Gastroesophageal sphincter (tissue), 4 donors: ENCODE results near the gene CYTH1. TPM values are rescaled to one million over a fixed set of nuclear protein-coding genes. Genes with fewer than 3 reads are reported as not detected.

Experiments
- ATAC-seq: fragments of 150-250 bp; one replicate; pipeline ENCODE4 v1.9.1; 2016; ENCODE audit warnings: mild to moderate bottlenecking, moderate library complexity
- H3K27ac ChIP-seq, 4 donors: fragments of 200-600 bp; sonication (generic) in 3 of 4; 1 replicate in 3 of 4; 2 replicates in 1 of 4; pipeline ENCODE4 v1.5.1; 2016 to 2019
- H3K27me3 ChIP-seq: fragments of 200-600 bp; sonication (generic); one replicate; pipeline ENCODE4 v1.5.1; 2019
- H3K36me3 ChIP-seq, 2 donors: fragments of 200-600 bp; sonication (generic); one replicate each; pipeline ENCODE4 v1.5.1; 2019; ENCODE audit warnings: control low read depth in 1 of 2
- H3K4me1 ChIP-seq, 3 donors: fragments of 200-600 bp; sonication (generic); 1 replicate in 2 of 3; 2 replicates in 1 of 3; pipeline ENCODE4 v1.5.1; 2016 to 2019; ENCODE audit warnings: control low read depth in 2 of 3
- H3K4me3 ChIP-seq, 2 donors: fragments of 200-600 bp; sonication (generic); one replicate each; pipeline ENCODE4 v1.5.1; 2019; ENCODE audit warnings: mild to moderate bottlenecking in 1 of 2, moderate library complexity in 1 of 2
- H3K9me3 ChIP-seq, 3 donors: fragments of 200-600 bp; sonication (generic); one replicate each; pipeline ENCODE4 v1.5.1; 2017 to 2019; ENCODE audit warnings: control low read depth in 2 of 3
- CTCF ChIP-seq, 4 experiments: fragments of 200-600 bp in 2 of 4; fragments of 450-650 bp in 2 of 4; sonication (generic) in 1 of 4; IDR thresholded peaks; one replicate each; pipeline ENCODE4 v1.5.1; 2017 to 2019; ENCODE audit warnings: antibody characterized with exemption in 4 of 4, mild to moderate bottlenecking in 2 of 4, moderate library complexity in 2 of 4
- EP300 ChIP-seq: sonication (generic); formaldehyde crosslinking; IDR thresholded peaks from one replicate; pipeline ENCODE4 v1.6.1; 2017; ENCODE audit warnings: antibody characterized with exemption, mild to moderate bottlenecking
- POLR2A ChIP-seq, 2 donors: fragments of 450-650 bp; IDR thresholded peaks; one replicate each; pipeline ENCODE4 v1.6.1; 2017; ENCODE audit warnings: antibody characterized with exemption in 2 of 2, mild to moderate bottlenecking in 2 of 2, moderate library complexity in 1 of 2
- POLR2AphosphoS5 ChIP-seq: sonication (generic); formaldehyde crosslinking; IDR thresholded peaks from one replicate; pipeline ENCODE4 v1.6.1; 2017; ENCODE audit warnings: antibody characterized with exemption
- WGBS, 2 donors: methylation state at CpG; one replicate each; pipeline ENCODE4 v1.1.5; 2018; ENCODE audit warnings: low coverage in 1 of 2; 5-methylcytosine and 5-hydroxymethylcytosine counted together
- total RNA-seq, 4 donors: library from RNA; depleted of rRNA; stranded (reverse); fragments of >200 nt; gene quantifications; one replicate each; pipeline ENCODE4 v1.1.0, GENCODE V29; 2016

Gene CYTH1
- total RNA-seq, 4 donors from 2014 or later, result 26.9 to 38.0 (median 31.0) TPM

- Histone ChIP-seq H3K27ac (no peak overlapping the region), H3K27me3 (no peaks in the 10 kb centered on the region), H3K9me3 (no peaks in the 10 kb centered on the region), H3K4me1 (no peaks in the 10 kb centered on the region), H3K4me3 (no peak overlapping the region), H3K36me3 (no peaks in the 10 kb centered on the region)
- no peak for TF ChIP-seq EP300
- no peak for TF ChIP-seq POLR2A (IDR thresholded peaks at IDR 0.05)
- no peak for TF ChIP-seq CTCF (IDR thresholded peaks at IDR 0.05)
- no peak for TF ChIP-seq POLR2AphosphoS5
- ATAC-seq, result no peak
- 70 to 100% methylated on average over 1 to 2 of the region's 18 CpGs for WGBS, 2 donors
Observed at GRCh38 chr17:78641666-78642065, 140.4 kb downstream of the CYTH1 start.

GRCh38 chr17:78641243-78641642, 140.8 kb downstream of the CYTH1 start:
- no peak overlapping the region for H3K4me3 ChIP-seq
- no peak overlapping the region for H3K27ac ChIP-seq
- no peaks in the 10 kb centered on the region for H3K9me3 ChIP-seq
- no peaks in the 10 kb centered on the region for H3K27me3 ChIP-seq
- no peaks in the 10 kb centered on the region for H3K36me3 ChIP-seq
- H3K4me1 ChIP-seq, result no peaks in the 10 kb centered on the region
- no peak for TF ChIP-seq EP300
- ATAC-seq, result no peak
- 83% methylated on average over 1 of the region's 6 CpGs; no CpG with 5 or more reads in 1 of the 2 donors for WGBS, 2 donors

- H3K27me3 ChIP-seq, result no peaks in the 10 kb centered on the region
- no peaks in the 10 kb centered on the region for H3K9me3 ChIP-seq
- no peaks in the 10 kb centered on the region for H3K36me3 ChIP-seq
- no peaks in the 10 kb centered on the region for H3K4me1 ChIP-seq
- no peak overlapping the region for H3K27ac ChIP-seq
- ATAC-seq, result no peak
- no peak for TF ChIP-seq POLR2AphosphoS5
- TF ChIP-seq EP300, result no peak
- no peak for TF ChIP-seq CTCF (IDR thresholded peaks at IDR 0.05)
- TF ChIP-seq POLR2A (IDR thresholded peaks at IDR 0.05), result no peak
- no peak overlapping the region for H3K4me3 ChIP-seq
- 69% methylated on average over 4 of the region's 4 CpGs; no CpG with 5 or more reads in 1 of the 2 donors for WGBS, 2 donors
Observed at GRCh38 chr17:78640700-78641099, 141.4 kb downstream of the CYTH1 start.

- Histone ChIP-seq H3K9me3 (no peaks in the 10 kb centered on the region), H3K4me3 (no peak overlapping the region), H3K36me3 (no peaks in the 10 kb centered on the region), H3K27ac (no peak overlapping the region), H3K27me3 (no peaks in the 10 kb centered on the region), H3K4me1 (no peaks in the 10 kb centered on the region)
- WGBS, 2 donors, result 86% methylated on average over 12 of the region's 16 CpGs; no CpG with 5 or more reads in 1 of the 2 donors
- no peak for TF ChIP-seq CTCF (IDR thresholded peaks at IDR 0.05)
- TF ChIP-seq POLR2A (IDR thresholded peaks at IDR 0.05), result no peak
- no peak for TF ChIP-seq EP300
- TF ChIP-seq POLR2AphosphoS5, result no peak
- no peak for ATAC-seq
Observed at GRCh38 chr17:78637643-78638420, 144.2 kb downstream of the CYTH1 start.

GRCh38 chr17:78637146-78637545, 144.9 kb downstream of the CYTH1 start:
- H3K27ac ChIP-seq, result no peak overlapping the region
- no peaks in the 10 kb centered on the region for H3K4me1 ChIP-seq
- H3K36me3 ChIP-seq, result no peaks in the 10 kb centered on the region
- WGBS, 2 donors, result 89% methylated on average over 6 of the region's 11 CpGs; no CpG with 5 or more reads in 1 of the 2 donors
- H3K4me3 ChIP-seq, result no peak overlapping the region
- no peak for ATAC-seq
- H3K9me3 ChIP-seq, result no peaks in the 10 kb centered on the region
- H3K27me3 ChIP-seq, result no peaks in the 10 kb centered on the region
- TF ChIP-seq POLR2AphosphoS5 (no peak), CTCF (IDR thresholded peaks at IDR 0.05) (no peak), EP300 (no peak), POLR2A (IDR thresholded peaks at IDR 0.05) (no peak)
